Right hindlimb (tissue), 1 donor: ENCODE results near the gene SUMO2.
"Not testable (repeated sequence)": the region's sequence is repeated elsewhere in the genome, so short reads cannot be mapped to it uniquely, and the experiment has no call there.

Experiments
- DNase-seq: peaks from one replicate; pipeline ENCODE4 v3.0.0-alpha.2; 2018

SUMO2 gene

DNA sequence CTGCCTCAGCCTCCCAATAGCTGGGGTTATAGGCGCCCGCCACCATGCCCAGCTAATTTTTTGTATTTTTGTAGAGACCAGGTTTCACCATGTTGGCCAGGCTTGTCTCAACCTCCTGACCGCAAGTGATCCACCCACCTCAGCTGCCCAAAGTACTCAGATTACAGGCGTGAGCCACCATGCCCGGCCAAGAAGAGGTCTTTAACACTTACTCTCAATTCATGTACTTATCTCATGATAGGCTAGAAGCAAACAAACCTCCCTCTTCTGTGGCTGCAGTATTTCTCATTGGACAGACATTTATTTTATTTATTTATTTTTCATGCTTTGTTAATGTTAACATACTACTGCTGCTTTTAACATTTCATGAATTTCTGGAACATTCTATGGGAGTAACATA is 44.2 kb downstream of the SUMO2 start:
- DNase-seq, result no peak

DNA sequence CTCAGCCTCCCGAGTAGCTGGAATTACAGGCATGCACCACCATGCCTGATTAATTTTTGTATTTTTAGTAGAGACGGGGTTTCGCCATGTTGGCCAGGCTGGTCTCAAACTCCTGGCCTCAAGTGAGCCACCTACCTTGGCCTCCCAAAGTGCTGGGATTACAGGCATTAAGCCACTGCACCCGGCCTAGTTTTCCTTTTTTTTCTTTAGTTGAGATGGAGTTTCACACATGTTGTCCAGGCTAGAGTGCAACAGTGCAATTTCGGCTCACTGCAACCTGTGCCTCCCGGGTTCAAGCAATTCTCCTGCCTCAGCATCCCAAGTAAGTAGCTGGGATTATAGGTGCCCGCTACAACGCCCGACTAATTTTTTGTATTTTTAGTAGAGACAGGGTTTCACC is 45.0 kb downstream of the SUMO2 start:
- DNase-seq, result not testable (repeated sequence)

DNA sequence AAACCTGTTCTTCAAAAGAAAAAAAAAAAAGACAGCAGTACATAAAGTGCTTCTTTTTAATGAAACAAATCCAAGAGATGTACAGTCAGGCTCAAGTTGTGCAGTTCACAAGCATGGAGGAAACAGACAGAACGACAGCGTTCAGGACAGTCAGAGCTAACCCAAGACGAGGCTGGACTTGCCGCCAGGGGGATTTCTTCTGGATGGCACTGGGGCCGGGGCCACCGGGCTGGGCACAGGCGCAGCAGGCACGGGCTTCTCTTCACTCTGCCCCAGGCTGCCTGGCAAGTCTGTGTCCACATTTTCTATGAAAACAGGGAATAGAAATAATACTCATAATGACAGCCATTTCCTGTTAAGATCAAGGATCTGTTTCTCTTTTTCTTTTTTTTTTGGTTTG is 46.8 kb downstream of the SUMO2 start:
- DNase-seq, result no peak

DNA sequence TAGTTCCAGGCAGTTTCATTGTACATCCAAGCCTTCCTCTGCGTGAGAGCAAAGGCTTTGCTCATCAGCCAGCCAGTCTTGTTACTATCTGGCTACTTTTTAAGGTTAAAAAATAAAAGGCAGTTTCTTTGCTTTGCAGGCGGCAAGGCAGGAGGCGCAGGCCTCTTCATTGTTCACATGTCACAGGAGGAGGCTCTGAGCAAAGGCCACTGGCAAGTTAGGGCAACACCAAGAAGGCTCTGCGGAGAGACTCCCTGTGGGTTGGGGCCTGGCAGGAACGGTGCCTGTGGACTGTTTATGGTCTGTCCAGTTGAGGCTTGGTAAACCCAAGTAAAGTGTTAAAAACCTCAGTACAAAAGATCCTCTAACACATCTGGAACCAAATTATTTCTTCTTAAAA is 47.3 kb downstream of the SUMO2 start:
- DNase-seq, result no peak

DNA sequence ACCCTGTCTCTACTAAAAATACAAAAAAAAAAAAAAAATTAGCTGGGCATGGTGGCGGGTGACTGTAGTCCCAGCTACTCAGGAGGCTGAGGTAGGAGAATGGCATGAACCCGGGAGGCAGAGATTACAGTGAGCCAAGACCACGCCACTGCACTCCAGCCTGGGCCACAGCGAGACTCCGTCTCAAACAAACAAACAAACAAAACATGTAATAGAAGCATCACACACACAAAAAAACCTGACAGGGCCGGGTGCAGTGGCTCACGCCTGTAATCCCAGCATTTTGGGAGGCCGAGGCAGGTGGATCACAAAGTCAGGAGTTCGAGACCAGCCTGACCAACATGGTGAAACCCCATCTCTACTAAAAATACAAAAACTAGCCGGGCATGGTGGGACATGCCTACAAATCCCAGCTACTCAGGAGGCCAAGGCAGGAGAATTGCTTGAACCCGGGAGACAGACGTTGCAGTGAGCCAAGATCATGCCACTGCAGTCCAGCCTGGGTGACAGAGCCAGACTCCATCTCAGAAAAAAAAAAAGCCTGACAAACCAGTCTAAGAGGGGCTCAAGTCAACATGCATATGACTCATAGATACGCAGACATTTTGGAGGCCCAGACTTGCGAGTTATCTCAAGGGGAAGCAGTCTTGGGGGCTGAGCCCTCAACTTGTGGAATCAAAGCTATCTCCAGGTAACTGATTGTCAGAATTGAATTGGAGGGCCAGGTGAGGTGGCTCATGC is 49.0 kb downstream of the SUMO2 start:
- DNase-seq, result not testable (repeated sequence)

DNA sequence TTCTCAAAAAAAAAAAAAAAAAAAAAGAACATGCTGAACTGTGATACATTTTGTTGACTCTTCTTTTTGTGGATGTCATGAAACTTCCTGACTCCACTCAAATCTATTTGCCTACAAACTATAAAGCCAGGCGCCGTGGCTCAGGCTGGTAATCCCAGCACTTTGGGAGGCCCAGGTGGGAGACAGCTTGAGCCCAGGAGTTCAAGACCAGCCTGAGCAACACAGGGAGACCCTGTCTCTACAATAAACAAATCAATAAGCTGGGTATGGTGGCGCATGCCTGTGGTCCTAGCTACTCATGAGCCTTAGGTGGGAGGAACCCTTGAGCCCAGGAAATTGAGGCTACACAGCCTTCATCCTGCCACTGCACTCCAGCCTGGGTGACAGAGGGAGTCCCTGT is 49.8 kb downstream of the SUMO2 start:
- DNase-seq, result no peak

DNA sequence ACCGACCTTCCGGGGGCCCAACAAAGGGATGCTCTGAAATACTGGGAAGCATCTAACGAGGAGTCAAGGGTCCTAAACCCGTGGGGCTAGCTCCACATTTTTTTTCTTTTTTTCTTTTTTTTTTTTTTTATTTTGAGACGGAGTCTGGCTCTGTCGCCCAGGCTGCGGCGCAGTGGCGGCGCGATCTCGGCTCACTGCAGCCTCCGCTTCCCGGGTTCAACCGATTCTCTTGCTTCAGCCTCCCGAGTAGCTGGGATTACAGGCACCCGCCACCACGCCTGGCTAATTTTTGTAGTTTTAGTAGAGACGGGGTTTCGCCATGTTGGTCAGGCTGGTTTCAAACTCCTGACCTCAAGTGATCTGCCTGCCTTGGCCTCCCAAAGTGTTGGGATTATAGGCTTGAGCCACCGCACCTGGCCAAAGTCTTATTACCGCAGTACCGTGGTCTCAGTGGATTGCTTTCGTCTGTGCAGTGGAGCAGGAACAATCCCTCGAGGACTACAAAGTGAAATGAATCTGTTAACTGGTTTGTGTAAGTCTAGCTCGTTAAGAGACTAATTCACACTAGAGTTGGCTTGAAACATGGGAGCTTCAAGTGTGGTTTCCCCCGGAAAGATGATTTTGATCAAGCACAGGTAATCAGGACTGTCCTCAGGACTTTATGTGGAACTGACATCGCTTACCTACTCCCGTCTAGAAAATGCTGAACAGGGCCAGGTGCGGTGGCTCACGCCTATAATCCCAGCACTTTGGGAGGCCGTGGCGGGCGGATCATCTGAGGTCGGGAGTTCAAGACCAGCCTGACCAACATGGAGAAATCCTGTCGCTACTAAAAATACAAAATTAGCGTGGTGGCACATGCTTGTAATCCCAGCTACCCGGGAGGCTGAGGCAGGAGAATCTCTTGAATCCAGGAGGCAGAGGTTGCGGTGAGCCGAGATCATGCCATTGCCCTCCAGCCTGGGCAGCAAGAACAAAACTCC is 50.5 kb downstream of the SUMO2 start:
- not testable (repeated sequence) for DNase-seq

DNA sequence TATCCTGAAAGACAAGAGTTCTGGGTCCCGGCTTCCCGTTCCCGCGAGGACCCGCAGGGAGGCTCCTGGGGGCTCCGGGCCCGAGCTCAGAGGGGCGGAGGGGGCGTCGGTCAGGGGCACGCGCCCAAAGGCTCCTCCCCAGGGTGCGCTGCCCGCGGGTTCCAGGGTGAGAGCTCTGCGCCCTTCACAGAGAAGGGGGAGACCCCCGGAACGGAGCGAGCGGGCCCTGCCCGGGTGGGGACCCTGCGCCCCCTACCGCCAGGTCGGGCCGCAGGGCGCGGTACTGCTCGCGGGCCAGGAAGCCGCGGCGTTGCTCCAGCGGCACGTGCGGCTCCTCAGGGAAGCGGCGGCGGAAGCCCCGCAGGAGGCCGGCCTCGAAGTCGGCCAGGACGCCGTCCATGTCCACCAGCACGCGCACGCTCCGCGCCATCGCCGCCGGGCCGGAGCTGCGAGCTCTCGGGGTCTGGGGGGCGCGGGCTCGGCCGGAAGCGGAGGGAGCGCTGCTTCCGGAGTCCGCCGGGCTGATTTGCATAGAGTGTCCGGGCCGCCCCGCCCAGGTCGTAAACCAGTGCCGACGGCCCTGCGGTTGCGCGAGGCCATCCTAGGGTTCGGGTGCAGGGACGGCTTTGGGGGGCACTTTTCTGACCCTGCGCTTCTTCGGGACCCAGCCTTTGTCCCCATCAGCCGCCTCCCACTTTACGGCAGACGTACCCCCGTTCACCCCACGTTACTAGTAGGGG is 51.3 kb downstream of the SUMO2 start, which contains the start of gene NT5C:
Gene NT5C (minus strand): TSS at position 465 of the 740 bp plus-strand sequence. CDS start 35 bp downstream, at position 430.
- DNase-seq, result peak; percentile 92

DNA sequence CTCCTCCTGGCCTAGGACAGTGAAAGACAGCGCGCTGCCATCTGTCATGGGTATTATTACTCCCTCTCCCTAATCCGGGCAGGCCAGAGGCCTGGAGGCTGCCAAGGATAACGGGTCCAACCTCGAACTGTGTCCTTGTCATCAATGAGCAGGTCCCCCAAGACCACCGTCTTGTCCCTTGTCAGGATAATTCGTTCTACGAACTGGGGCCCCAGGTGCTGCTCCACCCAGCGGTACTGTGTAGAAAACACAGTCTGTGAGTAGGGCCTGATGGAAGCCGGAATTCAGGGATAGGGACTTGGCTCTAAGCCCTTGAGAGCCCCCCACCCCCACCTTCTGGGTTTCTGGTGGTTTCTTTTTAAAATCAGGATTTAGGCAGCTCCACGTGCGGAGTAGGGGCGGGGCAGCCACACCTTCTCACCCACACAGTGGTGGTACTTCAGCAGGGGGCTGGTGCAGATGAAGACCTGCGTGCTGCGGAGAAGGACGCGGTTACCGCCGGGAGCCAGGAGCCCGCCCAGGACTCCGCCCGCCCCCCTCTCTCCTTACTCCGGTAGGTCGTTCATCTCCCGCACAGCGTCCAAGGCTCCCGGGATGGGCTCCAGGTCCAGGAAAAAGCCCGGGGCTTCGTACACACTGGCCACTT is 52.0 kb downstream of the SUMO2 start:
- DNase-seq, result peak; percentile 80

DNA sequence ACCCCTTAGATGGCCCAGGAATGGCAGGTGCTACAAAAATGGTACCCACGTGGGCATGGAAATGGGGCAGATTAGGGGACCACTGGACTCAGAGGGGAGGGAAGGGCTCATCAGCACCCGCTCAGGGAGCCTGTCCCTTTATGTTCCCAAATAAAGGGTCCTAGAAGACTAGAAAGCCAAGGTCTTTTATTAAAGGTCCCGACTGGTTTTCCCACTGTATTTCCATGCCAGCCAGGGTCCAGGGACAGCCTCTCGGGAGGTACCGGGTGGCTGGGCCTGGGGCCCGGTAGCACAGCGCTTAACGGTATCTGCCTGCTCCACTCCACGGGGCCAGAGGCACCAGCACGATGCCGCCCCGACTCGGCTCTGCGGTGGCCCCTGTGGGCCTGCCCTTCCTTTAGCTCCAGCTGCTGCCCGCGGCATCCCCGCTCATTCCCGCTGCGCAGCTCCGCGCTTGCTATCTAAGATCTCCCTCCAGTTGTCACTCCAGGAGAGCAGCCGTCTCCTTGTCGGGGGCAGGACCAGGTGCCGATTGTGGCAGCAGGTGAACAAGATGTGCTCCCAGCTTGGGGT is 52.6 kb downstream of the SUMO2 start:
- DNase-seq, result no peak

DNA sequence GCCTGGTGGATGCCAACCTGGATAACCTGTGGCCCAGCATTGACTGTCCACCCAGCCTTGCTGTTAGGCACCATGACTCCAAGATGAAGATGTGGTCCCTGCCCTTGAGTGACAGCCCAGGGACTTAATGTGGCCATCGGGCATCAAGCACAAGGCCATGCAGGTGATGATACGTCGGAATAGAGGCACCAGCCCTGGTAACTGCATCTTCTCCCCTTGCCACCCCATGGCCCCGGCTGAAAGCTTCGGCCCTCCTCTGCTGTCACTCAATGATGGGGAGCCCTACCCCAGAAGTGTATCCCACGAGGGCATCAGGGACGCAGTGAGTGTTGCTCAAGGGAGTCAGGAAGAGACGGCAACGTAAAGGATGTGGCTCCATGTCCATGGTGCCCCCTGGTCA is 53.2 kb downstream of the SUMO2 start:
- no peak for DNase-seq

DNA sequence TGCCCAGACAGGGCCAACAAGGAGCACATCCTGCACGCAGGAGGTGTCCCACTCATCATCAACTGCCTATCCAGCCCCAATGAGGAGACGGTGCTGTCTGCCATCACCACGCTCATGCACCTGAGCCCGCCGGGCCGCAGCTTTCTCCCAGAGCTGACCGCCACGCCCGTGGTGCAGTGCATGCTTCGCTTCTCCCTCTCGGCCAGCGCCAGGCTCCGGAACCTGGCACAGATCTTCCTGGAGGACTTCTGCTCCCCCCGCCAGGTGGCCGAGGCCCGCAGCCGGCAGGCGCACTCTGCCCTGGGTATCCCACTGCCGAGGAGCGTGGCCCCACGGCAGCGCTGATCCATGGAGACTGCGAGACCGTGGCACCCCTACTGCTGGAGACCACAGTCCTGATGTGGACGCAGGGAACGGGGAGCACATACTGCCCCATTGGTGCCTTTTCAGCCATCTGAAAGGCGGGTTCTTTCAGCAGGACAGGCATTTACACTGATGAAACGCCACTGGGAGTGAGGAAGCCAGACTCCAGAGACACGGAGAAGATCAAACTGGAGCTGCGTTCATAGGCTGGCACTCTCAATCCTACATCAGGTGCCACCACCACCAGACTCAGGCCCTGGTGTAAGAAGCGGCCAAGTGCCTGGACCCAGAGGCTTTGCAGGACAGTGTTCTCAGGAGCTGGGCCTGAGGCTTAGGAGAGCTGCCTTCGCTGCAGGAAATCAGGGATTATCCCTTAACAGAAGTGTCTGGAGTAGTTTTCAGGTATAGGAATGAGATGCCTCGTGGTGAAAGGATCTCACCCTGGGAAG is 53.9 kb downstream of the SUMO2 start:
- no peak for DNase-seq

DNA sequence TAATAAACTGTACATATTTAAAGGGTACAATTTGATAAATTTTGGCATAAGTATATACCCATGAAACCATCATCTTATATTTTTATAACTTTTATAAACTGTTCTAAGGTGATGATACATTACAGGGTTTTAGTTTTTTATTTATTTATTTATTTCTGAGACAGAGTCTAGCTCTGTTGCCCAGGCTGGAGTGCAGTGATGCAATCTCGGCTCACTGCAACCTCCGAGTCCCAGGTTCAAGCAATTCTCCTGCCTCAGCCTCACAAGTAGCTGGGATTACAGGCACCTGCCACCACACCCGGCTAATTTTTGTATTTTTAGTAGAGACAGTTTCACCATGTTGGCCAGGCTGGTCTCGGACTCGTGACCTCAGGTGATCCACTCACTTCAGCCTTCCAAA is 54.8 kb downstream of the SUMO2 start:
- not testable (repeated sequence) for DNase-seq

DNA sequence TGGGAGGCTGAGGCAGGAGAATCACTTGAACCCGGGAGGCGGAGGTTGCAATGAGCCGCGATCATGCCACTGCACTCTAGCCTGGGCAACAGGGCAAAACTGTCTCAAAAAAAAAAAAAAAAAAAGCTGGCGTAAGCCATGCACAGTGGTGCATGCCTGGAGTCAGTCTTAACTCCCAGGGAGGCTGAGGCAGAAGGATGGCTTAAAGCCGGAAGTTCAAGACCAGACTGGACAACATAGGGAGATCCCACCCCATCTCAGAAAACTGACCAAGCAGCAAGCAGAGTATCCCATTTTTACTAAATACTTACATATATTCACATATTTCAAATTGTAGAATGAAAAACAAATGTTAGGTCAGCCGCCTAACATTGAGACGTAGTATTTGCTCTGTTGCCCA is 55.8 kb downstream of the SUMO2 start:
- no peak for DNase-seq

DNA sequence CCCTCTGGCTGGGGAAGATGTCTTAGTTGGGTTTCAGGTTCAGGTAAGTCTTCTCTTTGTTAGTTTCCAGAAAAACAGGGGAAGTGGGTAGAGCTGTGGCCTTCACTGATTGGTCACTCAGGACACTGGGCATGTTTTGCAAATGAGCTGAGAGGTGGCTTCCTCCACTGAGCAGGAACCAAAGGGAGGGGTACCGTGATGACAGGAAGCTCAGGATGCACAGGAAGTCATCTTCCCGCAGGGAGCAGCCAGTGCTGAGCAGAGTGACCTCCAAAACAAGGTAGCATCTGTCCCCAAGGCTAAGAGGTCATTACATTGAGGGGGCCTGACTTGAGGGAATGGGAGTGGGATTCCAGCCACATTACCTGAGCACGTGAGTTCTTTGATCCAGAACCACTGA is 56.8 kb downstream of the SUMO2 start:
- no peak for DNase-seq

DNA sequence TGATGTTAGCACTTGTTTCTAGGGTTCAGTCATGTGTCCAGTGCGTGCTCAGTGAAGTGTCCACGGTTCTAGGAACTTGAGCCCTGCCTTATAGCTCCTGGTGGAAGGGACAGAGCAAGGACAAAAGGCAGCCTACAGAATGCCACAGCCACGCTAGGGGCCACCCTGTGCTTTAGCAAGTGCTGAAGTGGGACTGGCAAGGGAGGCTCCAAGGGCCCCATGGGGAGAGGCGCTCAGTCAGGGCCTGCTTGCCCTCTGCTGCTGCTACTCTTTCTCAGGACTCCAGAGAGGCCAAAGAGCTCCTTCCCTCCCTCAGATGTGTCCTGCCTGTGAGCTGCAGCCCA is 58.0 kb downstream of the SUMO2 start:
- DNase-seq, result no peak

DNA sequence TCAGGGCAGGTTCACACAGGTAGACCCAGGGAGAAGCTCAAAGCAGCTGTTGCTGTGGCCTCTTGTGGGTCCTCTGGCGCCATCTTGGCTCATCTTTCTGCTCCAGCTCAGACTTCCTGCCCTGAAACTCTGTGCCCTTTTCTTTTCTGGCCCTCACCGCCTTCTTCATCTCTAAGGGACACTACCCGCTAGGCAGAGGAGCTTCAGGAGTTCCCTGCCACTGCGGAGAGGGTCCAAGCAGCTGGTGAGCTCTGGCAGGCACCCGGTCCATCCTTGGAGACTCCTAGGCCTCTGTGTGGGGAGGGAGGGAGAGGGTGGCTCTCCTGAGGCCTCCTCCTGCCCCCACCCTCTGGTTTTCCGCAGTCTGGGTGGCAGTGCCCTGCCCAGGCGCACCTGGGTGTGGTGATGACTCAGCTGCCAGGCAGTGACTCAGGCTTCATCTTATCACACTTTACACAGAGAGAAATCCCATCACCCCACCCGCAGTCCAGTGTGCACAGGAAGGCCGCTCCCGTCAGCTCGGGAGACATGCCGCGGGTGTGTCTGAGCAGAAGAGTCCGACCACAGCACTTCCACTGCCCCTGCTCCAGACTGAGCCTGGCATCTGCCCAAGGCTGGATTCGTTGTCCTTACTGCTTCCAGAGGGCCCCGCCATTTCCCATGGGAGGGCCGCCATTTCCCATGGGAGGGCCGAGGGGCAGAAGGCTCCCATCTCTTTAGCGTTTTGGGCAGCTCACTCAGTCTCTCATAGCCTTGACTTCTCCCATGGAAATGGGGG is 58.5 kb downstream of the SUMO2 start:
- no peak for DNase-seq

DNA sequence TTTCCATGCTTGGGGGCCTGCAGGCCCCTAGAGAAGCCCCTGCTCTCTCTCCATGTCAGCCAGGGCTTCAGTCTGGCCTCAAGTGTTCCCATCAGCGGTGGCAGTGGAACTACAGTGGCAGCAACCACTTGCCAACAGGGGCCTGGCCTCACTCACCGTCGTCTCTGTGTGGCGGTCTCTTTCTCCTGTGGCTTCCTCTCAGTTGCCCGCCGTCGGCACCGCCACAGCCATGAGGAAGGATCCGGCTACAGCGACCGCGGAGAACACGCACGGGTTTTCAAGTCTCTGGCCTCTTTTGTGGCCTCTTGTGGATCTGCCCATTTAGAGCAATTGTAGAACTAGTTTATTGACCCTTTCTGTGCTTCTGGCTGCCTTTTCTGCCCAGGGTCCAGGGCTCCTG is 64.5 kb downstream of the SUMO2 start:
- DNase-seq, result no peak

DNA sequence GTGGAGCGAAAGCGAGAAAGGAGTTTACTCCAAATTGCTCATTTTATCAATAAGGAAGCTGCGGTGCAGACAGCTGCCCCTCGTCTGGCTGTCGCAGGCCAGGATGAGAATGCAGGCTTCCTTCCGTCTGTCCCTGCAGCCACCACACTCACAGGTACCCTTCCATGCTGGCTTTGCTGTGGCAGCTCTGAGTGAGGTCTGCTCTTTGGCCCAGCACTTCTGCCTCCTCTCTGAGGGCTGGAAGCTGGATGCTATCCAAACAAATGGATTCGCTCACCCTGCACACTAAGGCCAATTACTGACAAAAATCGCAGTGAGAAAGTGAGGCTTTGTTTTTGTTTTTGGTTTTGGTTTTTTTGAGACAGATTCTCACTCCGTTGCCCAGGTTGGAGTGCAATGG is 66.0 kb downstream of the SUMO2 start:
- no peak for DNase-seq
